Endodermal cell (in vitro differentiated cells): ENCODE data around the gene MLLT6. TPM values are rescaled to one million over a fixed set of nuclear protein-coding genes. Genes with fewer than 3 reads are reported as not detected.

ENCODE experiments used
- DNase-seq: peaks from one replicate; pipeline ENCODE4 v3.0.0-alpha.2; 2017
- H3K27ac ChIP-seq: 2 replicates; pipeline ENCODE4 v1.5.1; 2013; ENCODE audit warnings: mild to moderate bottlenecking, low read depth, low read length, moderate library complexity
- H3K27me3 ChIP-seq: 2 replicates; pipeline ENCODE4 v1.6.1; 2013; ENCODE audit warnings: mild to moderate bottlenecking, low read length, moderate library complexity; ENCODE audit not compliant: insufficient read depth, control insufficient read depth, poor library complexity, severe bottlenecking
- H3K36me3 ChIP-seq: 2 replicates; pipeline ENCODE4 v1.7.0; 2013; ENCODE audit warnings: mild to moderate bottlenecking, low read length, moderate library complexity; ENCODE audit not compliant: control insufficient read depth, insufficient read depth
- H3K4me1 ChIP-seq: one replicate; pipeline ENCODE4 v1.7.0; 2013; ENCODE audit warnings: low read length; ENCODE audit not compliant: control insufficient read depth, insufficient read depth
- H3K4me3 ChIP-seq: 2 replicates; pipeline ENCODE4 v1.5.1; 2013; ENCODE audit warnings: mild to moderate bottlenecking, low read length, moderate library complexity
- H3K9ac ChIP-seq: 2 replicates; pipeline ENCODE4 v1.6.1; 2013; ENCODE audit warnings: mild to moderate bottlenecking, low read length, moderate library complexity; ENCODE audit not compliant: poor library complexity, severe bottlenecking; ENCODE audit errors: extremely low read depth
- H3K9me3 ChIP-seq: 2 replicates; pipeline ENCODE4 v1.6.1; 2013; ENCODE audit warnings: mild to moderate bottlenecking, low read length, moderate library complexity; ENCODE audit not compliant: control insufficient read depth
- H3K27ac Mint-ChIP-seq: 2 replicates; pipeline ENCODE4 v1.8.0; 2020; ENCODE audit warnings: mixed read lengths
- H3K27me3 Mint-ChIP-seq: 2 replicates; pipeline ENCODE4 v1.8.0; 2021; ENCODE audit warnings: mild to moderate bottlenecking, mixed read lengths; ENCODE audit not compliant: insufficient read depth
- H3K36me3 Mint-ChIP-seq: 2 replicates; pipeline ENCODE4 v1.8.0; 2020; ENCODE audit warnings: low read depth, mixed read lengths
- H3K4me1 Mint-ChIP-seq: 2 replicates; pipeline ENCODE4 v1.8.0; 2020; ENCODE audit warnings: mixed read lengths
- H3K4me3 Mint-ChIP-seq: 2 replicates; pipeline ENCODE4 v1.8.0; 2020; ENCODE audit warnings: mild to moderate bottlenecking, moderate library complexity, mixed read lengths
- H3K9me3 Mint-ChIP-seq: 2 replicates; pipeline ENCODE4 v1.8.0; 2020; ENCODE audit warnings: mild to moderate bottlenecking, mixed read lengths
- WGBS, 2 experiments: methylation state at CpG; one replicate each; pipeline versions ENCODE4 v1.1.5 to v1.1.7; 2013; ENCODE audit warnings: missing lambda C conversion rate in 2 of 2, mixed read lengths in 1 of 2; ENCODE audit not compliant: insufficient coverage in 1 of 2, insufficient read length in 1 of 2; 5-methylcytosine and 5-hydroxymethylcytosine counted together
- total RNA-seq, 2 donors: library from RNA; stranded (reverse); fragmentation: NEBNext Ultra II Directional in 1 of 2; extraction: Animal tissue kit (Norgen Biotek cat#: 25700) in 1 of 2; gene quantifications; 2 replicates in 1 of 2; 3 replicates in 1 of 2; pipeline ENCODE4 v1.2.1, GENCODE V29; 2021
- TF ChIP-seq, protein P1 (sequence below): fragments of 200-600 bp; sonication (generic); conservative IDR thresholded peaks from 2 replicates; pipeline ENCODE4 v1.5.0; 2021; ENCODE audit warnings: antibody characterized with exemption, mild to moderate bottlenecking

MLLT6 gene
- total RNA-seq, 2 donors from 2014 or later, result 112 to 127 TPM

DNA sequence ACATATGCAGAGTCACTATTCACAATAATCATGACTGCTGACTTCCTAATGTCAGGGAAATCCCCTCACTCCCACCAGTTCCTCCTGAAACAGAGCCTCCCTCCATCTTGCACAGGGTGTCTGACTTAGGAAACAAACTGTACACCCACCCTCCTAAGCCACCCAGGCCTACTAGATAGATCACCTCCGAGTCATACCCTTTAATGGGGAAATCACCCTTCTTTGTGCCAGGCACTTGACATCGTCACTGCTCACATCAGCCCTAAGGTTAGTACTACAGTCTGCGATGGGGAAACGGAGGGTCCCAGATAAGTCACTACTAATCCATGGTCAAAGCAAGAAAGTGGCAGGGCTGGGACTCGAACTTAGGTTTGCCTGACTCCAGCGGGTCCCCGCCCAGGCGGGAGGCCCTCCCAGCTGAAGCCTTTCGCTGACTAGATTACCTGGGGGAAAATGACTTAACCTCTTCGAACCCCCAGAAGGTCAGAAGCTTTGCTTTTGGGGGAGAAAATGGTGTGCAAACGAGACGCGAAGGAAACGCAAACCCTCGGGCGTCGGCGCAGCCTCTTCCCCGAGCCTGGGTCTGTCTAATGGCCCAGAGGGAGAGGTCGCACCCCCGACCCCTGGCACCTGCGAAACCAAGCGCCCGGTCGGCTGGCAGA lies 3.4 kb upstream of the MLLT6 start:
- Mint-ChIP-seq H3K4me3 (peak overlapping the region; percentile 83), H3K27me3 (peaks cover 69% of the 10 kb centered on the region), H3K4me1 (peaks cover 27% of the 10 kb centered on the region), H3K27ac (peak overlapping the region; percentile 61), H3K9me3 (no peaks in the 10 kb centered on the region), H3K36me3 (no peaks in the 10 kb centered on the region)
- 17 to 32% methylated on average over 11 to 25 of the region's 25 CpGs for WGBS, 2 experiments
- peak overlapping the region; percentile 51 for H3K9ac ChIP-seq
- H3K36me3 ChIP-seq, result no peaks in the 10 kb centered on the region
- peak overlapping the region; percentile 95 for H3K4me3 ChIP-seq
- H3K27me3 ChIP-seq, result peaks cover 16% of the 10 kb centered on the region
- TF ChIP-seq, protein P1, sequence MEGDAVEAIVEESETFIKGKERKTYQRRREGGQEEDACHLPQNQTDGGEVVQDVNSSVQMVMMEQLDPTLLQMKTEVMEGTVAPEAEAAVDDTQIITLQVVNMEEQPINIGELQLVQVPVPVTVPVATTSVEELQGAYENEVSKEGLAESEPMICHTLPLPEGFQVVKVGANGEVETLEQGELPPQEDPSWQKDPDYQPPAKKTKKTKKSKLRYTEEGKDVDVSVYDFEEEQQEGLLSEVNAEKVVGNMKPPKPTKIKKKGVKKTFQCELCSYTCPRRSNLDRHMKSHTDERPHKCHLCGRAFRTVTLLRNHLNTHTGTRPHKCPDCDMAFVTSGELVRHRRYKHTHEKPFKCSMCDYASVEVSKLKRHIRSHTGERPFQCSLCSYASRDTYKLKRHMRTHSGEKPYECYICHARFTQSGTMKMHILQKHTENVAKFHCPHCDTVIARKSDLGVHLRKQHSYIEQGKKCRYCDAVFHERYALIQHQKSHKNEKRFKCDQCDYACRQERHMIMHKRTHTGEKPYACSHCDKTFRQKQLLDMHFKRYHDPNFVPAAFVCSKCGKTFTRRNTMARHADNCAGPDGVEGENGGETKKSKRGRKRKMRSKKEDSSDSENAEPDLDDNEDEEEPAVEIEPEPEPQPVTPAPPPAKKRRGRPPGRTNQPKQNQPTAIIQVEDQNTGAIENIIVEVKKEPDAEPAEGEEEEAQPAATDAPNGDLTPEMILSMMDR, result no peak
- H3K9me3 ChIP-seq, result no peaks in the 10 kb centered on the region
- no peak for DNase-seq
- H3K4me1 ChIP-seq, result no peaks in the 10 kb centered on the region
- H3K27ac ChIP-seq, result no peak overlapping the region

GRCh38 chr17:38702166-38702915 lies 2.7 kb upstream of the MLLT6 start:
- peak overlapping the region; percentile 84 for H3K27ac Mint-ChIP-seq

GRCh38 chr17:38702916-38703741 lies 1.9 kb upstream of the MLLT6 start:
- peaks cover 16% of the 10 kb centered on the region for H3K27me3 ChIP-seq
- H3K36me3 Mint-ChIP-seq, result peaks cover 10% of the 10 kb centered on the region
- no peaks in the 10 kb centered on the region for H3K4me1 ChIP-seq
- H3K9me3 Mint-ChIP-seq, result no peaks in the 10 kb centered on the region
- 3 to 5% methylated on average over 32 to 55 of the region's 55 CpGs for WGBS, 2 experiments
- peak overlapping the region; percentile 83 for H3K4me3 Mint-ChIP-seq
- H3K27ac ChIP-seq, result no peak overlapping the region
- peak overlapping the region; percentile 95 for H3K4me3 ChIP-seq
- no peak for DNase-seq
- no peaks in the 10 kb centered on the region for H3K9me3 ChIP-seq
- H3K27ac Mint-ChIP-seq, result peak overlapping the region; percentile 84
- peak overlapping the region; percentile 45 for H3K9ac ChIP-seq
- peaks cover 40% of the 10 kb centered on the region for H3K4me1 Mint-ChIP-seq
- H3K36me3 ChIP-seq, result peaks cover 12% of the 10 kb centered on the region
- H3K27me3 Mint-ChIP-seq, result peaks cover 58% of the 10 kb centered on the region
- TF ChIP-seq, protein P1, result no peak

More at GRCh38 chr17:38702166-38702915, 2.7 kb upstream of the MLLT6 start:
- Histone ChIP-seq H3K4me1 (no peaks in the 10 kb centered on the region), H3K27ac (no peak overlapping the region), H3K9me3 (no peaks in the 10 kb centered on the region), H3K36me3 (peaks cover 4% of the 10 kb centered on the region), H3K4me3 (peak overlapping the region; percentile 95), H3K27me3 (peaks cover 16% of the 10 kb centered on the region), H3K9ac (peak overlapping the region; percentile 51)
- Mint-ChIP-seq H3K9me3 (no peaks in the 10 kb centered on the region), H3K4me3 (peak overlapping the region; percentile 83), H3K27me3 (peaks cover 64% of the 10 kb centered on the region), H3K36me3 (peaks cover 2% of the 10 kb centered on the region), H3K4me1 (peaks cover 34% of the 10 kb centered on the region)
- 0 to 1% methylated on average over 47 to 81 of the region's 81 CpGs for WGBS, 2 experiments
- peak; percentile 95 for DNase-seq
- TF ChIP-seq, protein P1, result no peak
